Suprapubic skin (tissue), 4 donors: ENCODE measurements around the gene PAFAH2.

ENCODE experiments used
- EP300 ChIP-seq: sonication (generic); formaldehyde crosslinking; IDR thresholded peaks from one replicate; pipeline ENCODE4 v1.6.1; 2017; ENCODE audit warnings: antibody characterized with exemption
- POLR2AphosphoS5 ChIP-seq, 3 donors: sonication (generic); formaldehyde crosslinking; IDR thresholded peaks; one replicate each; pipeline ENCODE4 v1.6.1; 2017; ENCODE audit warnings: antibody characterized with exemption in 3 of 3
- TF ChIP-seq, protein P1 (sequence below), 2 donors: fragments of 200-600 bp in 1 of 2; fragments of 450-650 bp in 1 of 2; sonication (generic) in 1 of 2; IDR thresholded peaks; one replicate each; pipeline ENCODE4 v1.5.1; 2016 to 2019; ENCODE audit warnings: antibody characterized with exemption in 2 of 2, mild to moderate bottlenecking in 1 of 2, moderate library complexity in 1 of 2

DNA sequence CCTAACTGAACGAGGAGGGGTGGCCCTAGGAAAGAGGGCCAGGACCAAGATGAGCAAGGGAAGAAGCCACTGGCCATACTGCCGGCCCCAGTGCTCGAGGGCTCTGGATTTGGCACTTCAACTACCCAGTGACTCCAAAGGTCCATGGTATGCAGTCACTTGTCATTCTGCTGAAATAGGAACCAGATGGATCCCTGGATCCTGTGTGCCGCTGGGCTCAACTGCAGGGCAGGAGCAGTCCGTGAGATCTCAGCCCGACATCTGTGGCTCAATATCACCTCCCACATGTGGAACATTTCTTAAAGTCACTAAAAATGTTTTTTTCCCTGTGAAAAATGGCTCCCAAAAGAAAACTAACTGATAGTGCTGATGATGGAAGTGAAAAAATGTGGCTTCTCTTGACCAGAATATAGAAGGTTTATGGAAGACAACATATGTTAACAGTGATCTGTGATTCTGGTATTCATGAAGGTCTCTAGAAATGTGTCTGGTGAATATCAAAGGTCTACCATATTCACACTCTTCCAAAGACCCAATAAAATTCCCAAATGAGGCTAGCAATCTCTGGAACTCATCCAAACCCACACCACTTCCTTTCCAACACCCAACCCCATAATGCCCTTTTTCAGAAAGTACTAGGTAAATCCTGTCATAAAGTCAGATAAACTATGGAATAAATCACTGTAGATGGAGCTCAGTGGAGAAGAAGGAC, 24.1 kb downstream of the PAFAH2 start:
- TF ChIP-seq POLR2AphosphoS5 (IDR thresholded peaks at IDR 0.05) (no peak), EP300 (no peak)
- TF ChIP-seq, protein P1, sequence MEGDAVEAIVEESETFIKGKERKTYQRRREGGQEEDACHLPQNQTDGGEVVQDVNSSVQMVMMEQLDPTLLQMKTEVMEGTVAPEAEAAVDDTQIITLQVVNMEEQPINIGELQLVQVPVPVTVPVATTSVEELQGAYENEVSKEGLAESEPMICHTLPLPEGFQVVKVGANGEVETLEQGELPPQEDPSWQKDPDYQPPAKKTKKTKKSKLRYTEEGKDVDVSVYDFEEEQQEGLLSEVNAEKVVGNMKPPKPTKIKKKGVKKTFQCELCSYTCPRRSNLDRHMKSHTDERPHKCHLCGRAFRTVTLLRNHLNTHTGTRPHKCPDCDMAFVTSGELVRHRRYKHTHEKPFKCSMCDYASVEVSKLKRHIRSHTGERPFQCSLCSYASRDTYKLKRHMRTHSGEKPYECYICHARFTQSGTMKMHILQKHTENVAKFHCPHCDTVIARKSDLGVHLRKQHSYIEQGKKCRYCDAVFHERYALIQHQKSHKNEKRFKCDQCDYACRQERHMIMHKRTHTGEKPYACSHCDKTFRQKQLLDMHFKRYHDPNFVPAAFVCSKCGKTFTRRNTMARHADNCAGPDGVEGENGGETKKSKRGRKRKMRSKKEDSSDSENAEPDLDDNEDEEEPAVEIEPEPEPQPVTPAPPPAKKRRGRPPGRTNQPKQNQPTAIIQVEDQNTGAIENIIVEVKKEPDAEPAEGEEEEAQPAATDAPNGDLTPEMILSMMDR (IDR thresholded peaks at IDR 0.05), result no peak
